Measurements from ENCODE around the gene BTF3L4. TPM values are rescaled to one million over a fixed set of nuclear protein-coding genes. Genes with fewer than 3 reads are reported as not detected.

BTF3L4 gene
- total and polyA plus RNA-seq, 2 experiments from 2014 or later, result 67.5 to 80.2 TPM

DNA sequence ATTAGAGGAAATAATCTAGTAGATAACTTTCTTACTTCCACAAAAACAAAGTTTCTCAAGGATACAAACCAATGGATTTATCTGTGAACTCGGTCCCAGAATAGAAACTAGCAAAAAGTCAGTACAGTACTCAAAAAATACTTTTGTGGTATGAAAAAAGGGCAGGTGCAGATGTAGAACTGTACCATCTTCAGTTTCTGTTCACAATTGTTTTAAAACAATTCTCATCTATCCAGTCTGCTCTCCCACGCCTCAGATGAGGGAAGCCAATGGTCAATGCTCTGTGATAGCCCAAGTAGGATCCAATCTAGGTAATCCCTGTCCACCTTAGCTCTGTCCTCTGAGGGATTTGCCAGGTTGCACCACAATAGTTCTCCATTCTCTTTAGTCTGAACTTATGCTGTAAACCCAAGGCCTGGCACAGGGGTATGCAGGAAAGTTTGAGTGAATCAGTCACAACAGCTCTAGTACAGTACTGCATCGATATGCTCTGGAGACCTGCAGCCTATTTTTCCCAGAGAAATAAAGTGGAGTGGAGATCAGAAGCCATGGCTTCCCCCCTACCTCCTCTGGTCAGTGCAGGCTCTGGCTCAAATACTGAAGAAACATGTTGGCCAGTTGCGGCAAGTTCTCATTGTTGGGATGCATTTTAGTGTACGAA, 23.8 kb upstream of the BTF3L4 start:
- Histone ChIP-seq H3K4me1 (ENCODE audit: insufficient read depth) (peaks cover 32% of the 10 kb centered on the region), H2AFZ (peak overlapping the region; percentile 88), H3K27ac (peak overlapping the region; percentile 95), H3K4me2 (peak overlapping the region; percentile 95), H3K9me2 (replicated peaks; ENCODE audit: insufficient read depth) (no peaks in the 10 kb centered on the region), H4K20me1 (ENCODE audit: insufficient read depth, poor library complexity, severe bottlenecking) (peaks cover 13% of the 10 kb centered on the region), H3K4me3 (peak overlapping the region; percentile 54), H3K36me3 (replicated peaks; ENCODE audit: insufficient read depth, low read depth) (no peaks in the 10 kb centered on the region), H3K79me2 (peaks cover 34% of the 10 kb centered on the region), H3K9me3 (ENCODE audit: low read depth) (no peaks in the 10 kb centered on the region), H3K27me3 (no peaks in the 10 kb centered on the region)
- DNase-seq (ENCODE audit: low spot score), result no peak
- TF ChIP-seq EZH2 (IDR thresholded peaks at IDR 0.05; ENCODE audit: borderline replicate concordance), result no peak
- no peak for TF ChIP-seq EZH2phosphoT487 (IDR thresholded peaks at IDR 0.05; ENCODE audit: low read depth, severe bottlenecking, unreplicated experiment)
- TF ChIP-seq, protein P1, sequence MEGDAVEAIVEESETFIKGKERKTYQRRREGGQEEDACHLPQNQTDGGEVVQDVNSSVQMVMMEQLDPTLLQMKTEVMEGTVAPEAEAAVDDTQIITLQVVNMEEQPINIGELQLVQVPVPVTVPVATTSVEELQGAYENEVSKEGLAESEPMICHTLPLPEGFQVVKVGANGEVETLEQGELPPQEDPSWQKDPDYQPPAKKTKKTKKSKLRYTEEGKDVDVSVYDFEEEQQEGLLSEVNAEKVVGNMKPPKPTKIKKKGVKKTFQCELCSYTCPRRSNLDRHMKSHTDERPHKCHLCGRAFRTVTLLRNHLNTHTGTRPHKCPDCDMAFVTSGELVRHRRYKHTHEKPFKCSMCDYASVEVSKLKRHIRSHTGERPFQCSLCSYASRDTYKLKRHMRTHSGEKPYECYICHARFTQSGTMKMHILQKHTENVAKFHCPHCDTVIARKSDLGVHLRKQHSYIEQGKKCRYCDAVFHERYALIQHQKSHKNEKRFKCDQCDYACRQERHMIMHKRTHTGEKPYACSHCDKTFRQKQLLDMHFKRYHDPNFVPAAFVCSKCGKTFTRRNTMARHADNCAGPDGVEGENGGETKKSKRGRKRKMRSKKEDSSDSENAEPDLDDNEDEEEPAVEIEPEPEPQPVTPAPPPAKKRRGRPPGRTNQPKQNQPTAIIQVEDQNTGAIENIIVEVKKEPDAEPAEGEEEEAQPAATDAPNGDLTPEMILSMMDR (IDR thresholded peaks at IDR 0.05; ENCODE audit: poor library complexity), result no peak
- 65% methylated on average over 5 of the region's 5 CpGs for WGBS (ENCODE audit: low lambda C conversion rate, missing lambda C conversion rate)

DNA sequence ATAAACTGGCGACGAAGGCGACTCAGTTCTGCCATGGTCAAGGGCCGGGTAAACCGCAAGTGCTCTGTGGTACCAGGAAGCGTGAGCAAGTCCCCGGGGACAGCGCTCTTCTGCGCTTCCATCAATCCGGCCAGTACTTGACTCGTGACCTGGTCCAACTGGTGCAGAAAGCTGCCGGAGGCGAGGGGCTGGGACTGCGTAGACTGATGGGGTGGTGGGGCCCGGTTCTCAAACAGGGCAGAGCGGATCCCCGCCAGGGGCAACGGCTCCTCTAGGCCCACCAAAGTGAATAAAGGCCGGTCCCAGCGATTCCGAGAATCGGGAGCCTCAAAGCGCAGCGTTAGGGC, 23.3 kb upstream of the BTF3L4 start:
- H3K27me3 ChIP-seq, result no peaks in the 10 kb centered on the region
- H3K36me3 ChIP-seq (replicated peaks; ENCODE audit: insufficient read depth, low read depth), result no peaks in the 10 kb centered on the region
- peak overlapping the region; percentile 88 for H2AFZ ChIP-seq
- peak overlapping the region; percentile 95 for H3K4me2 ChIP-seq
- H3K27ac ChIP-seq, result peak overlapping the region; percentile 95
- TF ChIP-seq, protein P1 (IDR thresholded peaks at IDR 0.05; ENCODE audit: poor library complexity), result no peak
- no peak for TF ChIP-seq EZH2phosphoT487 (IDR thresholded peaks at IDR 0.05; ENCODE audit: low read depth, severe bottlenecking, unreplicated experiment)
- TF ChIP-seq EZH2 (IDR thresholded peaks at IDR 0.05; ENCODE audit: borderline replicate concordance), result no peak
- peak; percentile 56 for DNase-seq (ENCODE audit: low spot score)
- no peaks in the 10 kb centered on the region for H3K9me3 ChIP-seq (ENCODE audit: low read depth)
- H3K9me2 ChIP-seq (replicated peaks; ENCODE audit: insufficient read depth), result no peaks in the 10 kb centered on the region
- H3K79me2 ChIP-seq, result peaks cover 34% of the 10 kb centered on the region
- 8% methylated on average over 24 of the region's 24 CpGs for WGBS (ENCODE audit: low lambda C conversion rate, missing lambda C conversion rate)
- peaks cover 13% of the 10 kb centered on the region for H4K20me1 ChIP-seq (ENCODE audit: insufficient read depth, poor library complexity, severe bottlenecking)
- H3K4me1 ChIP-seq (ENCODE audit: insufficient read depth), result peaks cover 34% of the 10 kb centered on the region
- H3K4me3 ChIP-seq, result peak overlapping the region; percentile 54

DNA sequence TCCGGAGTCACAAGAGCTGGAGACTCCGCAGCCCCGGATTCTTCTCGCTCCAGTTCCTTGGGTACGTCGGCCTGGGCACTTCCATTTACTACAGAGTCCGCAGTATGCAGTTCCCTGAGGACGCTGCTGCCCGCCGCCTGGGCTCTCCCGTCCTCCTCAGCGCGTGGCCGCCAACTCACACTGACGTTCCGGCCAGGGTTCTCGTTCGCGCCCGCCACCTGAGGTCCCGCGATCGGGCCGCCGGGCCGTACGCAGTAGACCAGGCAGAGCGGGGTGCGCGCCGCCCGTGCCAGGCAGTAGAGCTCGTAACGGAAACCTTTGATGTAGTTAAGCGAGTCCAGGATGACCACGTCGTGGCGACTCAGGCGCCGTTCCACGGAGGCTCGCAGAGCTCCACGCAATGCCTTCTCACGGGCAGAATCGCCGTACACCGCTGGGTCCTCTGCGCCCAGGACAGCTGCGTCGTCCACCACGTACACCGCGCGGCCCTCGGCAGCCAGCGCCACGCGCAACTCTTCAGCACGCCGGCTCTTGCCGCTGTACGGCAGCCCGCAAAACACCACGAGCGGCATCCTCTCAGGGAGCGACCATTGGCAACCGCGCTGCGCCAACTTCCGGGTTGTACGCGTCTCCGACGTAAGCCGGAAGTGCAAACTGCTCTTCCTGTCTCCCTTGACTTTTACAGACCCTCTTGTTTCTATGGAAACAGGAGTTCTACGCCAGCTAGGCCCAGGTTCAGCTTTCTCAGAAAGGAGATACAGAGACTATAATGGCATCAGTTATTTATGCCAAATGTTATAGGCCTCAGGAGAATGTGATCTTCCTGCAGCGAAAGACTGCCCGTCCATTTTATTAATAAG, 22.7 kb upstream of the BTF3L4 start, which contains the start of gene KTI12:
TSS of gene KTI12 (minus strand) at position 621 of the 860 bp plus-strand sequence. CDS start at position 572, 49 bp downstream.
- Histone ChIP-seq H3K4me3 (peak within 1 kb of the TSS; percentile 54), H3K27ac (peak within 1 kb of the TSS; percentile 95), H3K79me2 (peaks cover 34% of the 10 kb centered on the region), H3K9me2 (replicated peaks; ENCODE audit: insufficient read depth) (no peaks in the 10 kb centered on the region), H3K27me3 (no peaks in the 10 kb centered on the region), H4K20me1 (ENCODE audit: insufficient read depth, poor library complexity, severe bottlenecking) (peaks cover 13% of the 10 kb centered on the region), H3K4me2 (peak within 1 kb of the TSS; percentile 95), H3K9me3 (ENCODE audit: low read depth) (no peaks in the 10 kb centered on the region), H2AFZ (peak within 1 kb of the TSS; percentile 88), H3K36me3 (replicated peaks; ENCODE audit: insufficient read depth, low read depth) (no peaks in the 10 kb centered on the region), H3K4me1 (ENCODE audit: insufficient read depth) (peaks cover 34% of the 10 kb centered on the region)
- 3% methylated on average over 77 of the region's 78 CpGs for WGBS (ENCODE audit: low lambda C conversion rate, missing lambda C conversion rate)
- DNase-seq (ENCODE audit: low spot score), result peak; percentile 94
- no peak for TF ChIP-seq EZH2phosphoT487 (IDR thresholded peaks at IDR 0.05; ENCODE audit: low read depth, severe bottlenecking, unreplicated experiment)

DNA sequence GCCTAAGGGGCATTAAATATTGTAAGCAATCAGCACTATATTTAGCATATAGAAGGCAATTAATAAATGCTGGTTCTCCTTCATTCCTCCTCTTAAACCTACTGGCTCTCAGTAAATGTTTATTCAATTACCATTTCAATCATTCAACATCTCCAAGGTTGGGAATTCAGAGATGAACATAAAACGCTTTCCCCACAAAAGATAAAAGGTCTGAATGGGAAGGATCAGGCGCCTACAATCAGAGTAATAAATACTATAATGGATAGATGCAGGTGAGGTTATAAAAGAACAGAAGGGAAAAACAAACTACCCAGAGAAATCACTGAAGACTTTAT, 22.1 kb upstream of the BTF3L4 start:
- Histone ChIP-seq H3K4me1 (ENCODE audit: insufficient read depth) (peaks cover 29% of the 10 kb centered on the region), H3K9me3 (ENCODE audit: low read depth) (no peaks in the 10 kb centered on the region), H3K27me3 (no peaks in the 10 kb centered on the region), H2AFZ (peak overlapping the region; percentile 88), H3K27ac (peak overlapping the region; percentile 95), H3K4me3 (no peak overlapping the region), H3K4me2 (peak overlapping the region; percentile 95), H4K20me1 (ENCODE audit: insufficient read depth, poor library complexity, severe bottlenecking) (peaks cover 13% of the 10 kb centered on the region), H3K79me2 (peaks cover 34% of the 10 kb centered on the region), H3K36me3 (replicated peaks; ENCODE audit: insufficient read depth, low read depth) (no peaks in the 10 kb centered on the region), H3K9me2 (replicated peaks; ENCODE audit: insufficient read depth) (no peaks in the 10 kb centered on the region)
- 90% methylated on average over 2 of the region's 2 CpGs for WGBS (ENCODE audit: low lambda C conversion rate, missing lambda C conversion rate)
- no peak for DNase-seq (ENCODE audit: low spot score)
- TF ChIP-seq, protein P1 (IDR thresholded peaks at IDR 0.05; ENCODE audit: poor library complexity), result no peak
- TF ChIP-seq EZH2phosphoT487 (IDR thresholded peaks at IDR 0.05; ENCODE audit: low read depth, severe bottlenecking, unreplicated experiment) (no peak), EZH2 (IDR thresholded peaks at IDR 0.05; ENCODE audit: borderline replicate concordance) (no peak)

Data from hepatocyte (in vitro differentiated cells).